SU-DHL-6 (cell line): ENCODE data around the gene GHRHR.

Source experiments
- H2AFZ ChIP-seq: fragments of 200-600 bp; sonication (generic); 2 replicates; pipeline ENCODE4 v1.6.1; 2014; ENCODE audit warnings: low read depth, mild to moderate bottlenecking, moderate library complexity, mixed read lengths, antibody characterized with exemption, low read length; ENCODE audit not compliant: severe bottlenecking
- H3F3A ChIP-seq: fragments of 200-600 bp; shearing (Covaris generic); 2 replicates; pipeline ENCODE4 v1.6.0; 2016; ENCODE audit warnings: antibody characterized with exemption, mild to moderate bottlenecking; ENCODE audit not compliant: insufficient read depth
- H3K27ac ChIP-seq: fragments of 200-600 bp; sonication (generic); 2 replicates; pipeline ENCODE4 v1.5.1; 2016; ENCODE audit warnings: low read depth, mild to moderate bottlenecking, low read length, moderate library complexity, mixed read lengths
- H3K27me3 ChIP-seq: fragments of 200-600 bp; sonication (generic), shearing (Covaris generic); 2 replicates; pipeline ENCODE4 v1.6.0; 2014; ENCODE audit warnings: mild to moderate bottlenecking, low read length
- H3K36me3 ChIP-seq: fragments of 200-600 bp; sonication (generic); 2 replicates; pipeline ENCODE4 v1.6.1; 2014; ENCODE audit warnings: mild to moderate bottlenecking, low read length, mixed read lengths
- H3K4me2 ChIP-seq: fragments of 300-600, 200-600 bp; shearing (Covaris generic), sonication (generic); 2 replicates; pipeline ENCODE4 v1.6.0; 2014; ENCODE audit warnings: low read length, low read depth, mild to moderate bottlenecking; ENCODE audit not compliant: poor library complexity, severe bottlenecking
- H3K4me3 ChIP-seq: fragments of 200-600 bp; sonication (generic); 2 replicates; pipeline ENCODE4 v1.5.1; 2014; ENCODE audit warnings: antibody characterized with exemption, low read length, mild to moderate bottlenecking, mixed read lengths; ENCODE audit not compliant: insufficient read depth, poor library complexity, severe bottlenecking
- H3K79me2 ChIP-seq: fragments of 200-600 bp; sonication (generic); 2 replicates; pipeline ENCODE4 v1.6.1; 2014; ENCODE audit warnings: mild to moderate bottlenecking, low read length, moderate library complexity; ENCODE audit not compliant: insufficient read depth
- H3K9ac ChIP-seq: fragments of 200-600 bp; sonication (generic); 2 replicates; pipeline ENCODE4 v1.7.0; 2014; ENCODE audit warnings: mild to moderate bottlenecking, low read length
- H3K9me2 ChIP-seq: fragments of 200-600 bp; sonication (generic); replicated peaks from 2 replicates; pipeline ENCODE4 v1.6.1; 2014; ENCODE audit warnings: low read length; ENCODE audit not compliant: insufficient read depth
- H3K9me3 ChIP-seq: fragments of 200-600 bp; sonication (generic); 2 replicates; pipeline ENCODE4 v1.6.1; 2014; ENCODE audit warnings: low read length, mixed read lengths; ENCODE audit not compliant: insufficient read depth
- H4K20me1 ChIP-seq: fragments of 200-600 bp; sonication (generic); 2 replicates; pipeline ENCODE4 v1.6.1; 2014; ENCODE audit warnings: low read depth, mild to moderate bottlenecking, antibody characterized with exemption, low read length, moderate library complexity, mixed read lengths
- EZH2phosphoT487 ChIP-seq: fragments of 200-600 bp; sonication (generic), shearing (Covaris generic); conservative IDR thresholded peaks from 2 replicates; pipeline ENCODE4 v1.6.1; 2018; ENCODE audit warnings: mild to moderate bottlenecking, antibody characterized with exemption, low read length, moderate library complexity, mixed read lengths
- TF ChIP-seq, protein P1 (sequence below): fragments of 200-600 bp; sonication (generic); IDR thresholded peaks from one replicate; pipeline ENCODE4 v1.5.1; 2017; ENCODE audit warnings: antibody characterized with exemption, mild to moderate bottlenecking, low read length, moderate library complexity; ENCODE audit not compliant: insufficient read depth, poor library complexity, severe bottlenecking

Gene GHRHR

DNA sequence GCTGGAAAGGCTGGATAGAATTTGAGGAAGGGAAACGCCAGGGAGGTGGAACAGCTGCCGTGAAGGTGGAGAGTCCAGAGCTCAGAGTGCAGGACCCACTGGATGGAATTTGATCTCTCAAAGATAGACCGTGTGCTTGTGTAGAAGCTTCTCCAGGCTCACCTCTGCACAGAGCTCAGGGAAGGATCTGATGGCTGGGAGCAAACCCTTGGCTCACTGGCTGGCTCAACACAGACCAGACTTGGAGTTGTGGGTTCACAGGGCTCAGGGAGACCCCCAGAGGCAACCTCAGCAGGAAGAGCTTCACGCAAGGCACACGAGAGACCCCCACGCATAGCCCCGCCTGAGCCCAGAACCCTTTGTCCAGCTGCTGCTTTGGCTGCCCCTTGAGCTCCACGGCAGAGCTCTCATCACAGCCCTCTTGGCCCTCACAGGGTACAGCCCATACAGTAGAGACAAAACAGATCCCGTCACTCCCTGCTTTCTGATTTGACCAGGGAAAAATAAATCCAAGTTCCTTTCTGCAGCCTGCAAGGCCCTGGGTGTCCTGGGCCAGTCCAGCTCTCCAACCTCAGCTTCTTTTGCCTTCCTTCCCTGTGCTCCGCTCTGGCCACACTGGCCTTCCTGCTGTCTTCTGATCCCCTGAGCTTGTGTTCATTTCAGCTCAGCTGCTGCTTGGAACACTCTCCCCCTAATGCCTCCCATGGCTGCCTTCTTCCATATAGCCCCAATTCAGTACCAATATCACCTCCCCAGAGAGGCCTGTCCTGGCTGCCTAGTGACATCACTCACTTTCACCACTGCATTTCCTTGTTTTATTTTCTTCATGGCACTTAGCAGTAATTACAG lies 26.3 kb downstream of the GHRHR start:
- H3K9me3 ChIP-seq: no peaks in the 10 kb centered on the region
- H3K27me3 ChIP-seq: no peaks in the 10 kb centered on the region
- H3K27ac ChIP-seq: no peak overlapping the region
- TF ChIP-seq, protein P1, sequence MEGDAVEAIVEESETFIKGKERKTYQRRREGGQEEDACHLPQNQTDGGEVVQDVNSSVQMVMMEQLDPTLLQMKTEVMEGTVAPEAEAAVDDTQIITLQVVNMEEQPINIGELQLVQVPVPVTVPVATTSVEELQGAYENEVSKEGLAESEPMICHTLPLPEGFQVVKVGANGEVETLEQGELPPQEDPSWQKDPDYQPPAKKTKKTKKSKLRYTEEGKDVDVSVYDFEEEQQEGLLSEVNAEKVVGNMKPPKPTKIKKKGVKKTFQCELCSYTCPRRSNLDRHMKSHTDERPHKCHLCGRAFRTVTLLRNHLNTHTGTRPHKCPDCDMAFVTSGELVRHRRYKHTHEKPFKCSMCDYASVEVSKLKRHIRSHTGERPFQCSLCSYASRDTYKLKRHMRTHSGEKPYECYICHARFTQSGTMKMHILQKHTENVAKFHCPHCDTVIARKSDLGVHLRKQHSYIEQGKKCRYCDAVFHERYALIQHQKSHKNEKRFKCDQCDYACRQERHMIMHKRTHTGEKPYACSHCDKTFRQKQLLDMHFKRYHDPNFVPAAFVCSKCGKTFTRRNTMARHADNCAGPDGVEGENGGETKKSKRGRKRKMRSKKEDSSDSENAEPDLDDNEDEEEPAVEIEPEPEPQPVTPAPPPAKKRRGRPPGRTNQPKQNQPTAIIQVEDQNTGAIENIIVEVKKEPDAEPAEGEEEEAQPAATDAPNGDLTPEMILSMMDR: no peak
- no peak for TF ChIP-seq EZH2phosphoT487
- H3K36me3 ChIP-seq: no peaks in the 10 kb centered on the region
- no peaks in the 10 kb centered on the region for H4K20me1 ChIP-seq
- H3K9me2 ChIP-seq: no peaks in the 10 kb centered on the region
- H2AFZ ChIP-seq: no peak overlapping the region
- no peak overlapping the region for H3K4me2 ChIP-seq
- no peaks in the 10 kb centered on the region for H3K79me2 ChIP-seq
- no peak overlapping the region for H3K9ac ChIP-seq
- no peak overlapping the region for H3K4me3 ChIP-seq
- H3F3A ChIP-seq: no peaks in the 10 kb centered on the region

GRCh38 chr7:30990673-30991170 lies 27.0 kb downstream of the GHRHR start:
- H3K4me2 ChIP-seq: no peak overlapping the region
- no peaks in the 10 kb centered on the region for H3K27me3 ChIP-seq
- H2AFZ ChIP-seq: no peak overlapping the region
- no peaks in the 10 kb centered on the region for H3F3A ChIP-seq
- H3K36me3 ChIP-seq: no peaks in the 10 kb centered on the region
- no peak overlapping the region for H3K4me3 ChIP-seq
- H4K20me1 ChIP-seq: no peaks in the 10 kb centered on the region
- H3K27ac ChIP-seq: no peak overlapping the region
- no peaks in the 10 kb centered on the region for H3K9me2 ChIP-seq
- H3K9me3 ChIP-seq: no peaks in the 10 kb centered on the region
- no peak overlapping the region for H3K9ac ChIP-seq
- H3K79me2 ChIP-seq: no peaks in the 10 kb centered on the region
- TF ChIP-seq EZH2phosphoT487: no peak
- TF ChIP-seq, protein P1: no peak

DNA sequence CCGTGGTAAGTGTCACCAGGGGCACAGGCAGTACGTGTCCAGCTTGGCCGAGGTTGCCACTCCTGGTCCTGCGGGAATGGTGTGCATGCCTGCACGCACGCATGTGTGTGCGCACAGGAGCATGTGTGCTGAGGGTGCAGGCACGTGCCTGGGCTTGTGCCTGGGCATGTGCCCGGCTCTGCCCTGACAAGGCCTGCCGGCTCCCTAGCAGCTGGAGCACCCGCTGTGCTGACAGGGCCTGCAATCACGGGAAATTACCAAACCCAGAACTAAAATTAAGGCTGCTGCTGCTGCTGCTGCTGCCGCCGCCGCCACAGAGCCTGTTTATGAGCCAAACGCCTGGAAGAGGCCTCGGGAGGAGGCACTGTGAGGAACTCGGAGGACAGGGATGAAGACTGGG lies 28.7 kb downstream of the GHRHR start:
- Histone ChIP-seq H4K20me1 (no peaks in the 10 kb centered on the region), H3K79me2 (no peaks in the 10 kb centered on the region), H3K27me3 (no peaks in the 10 kb centered on the region), H3F3A (no peaks in the 10 kb centered on the region), H3K9me2 (no peaks in the 10 kb centered on the region), H3K4me2 (no peak overlapping the region), H3K36me3 (no peaks in the 10 kb centered on the region), H3K9ac (no peak overlapping the region), H3K4me3 (no peak overlapping the region), H2AFZ (no peak overlapping the region), H3K9me3 (no peaks in the 10 kb centered on the region), H3K27ac (no peak overlapping the region)
- no peak for TF ChIP-seq EZH2phosphoT487
- TF ChIP-seq, protein P1: no peak
